GM12875 (cell line): ENCODE results near the gene ZDHHC4.

Experiments used
- H3K4me3 ChIP-seq: one replicate; pipeline ENCODE4 v1.5.1; 2011; ENCODE audit warnings: low read depth, low read length, control low read depth
- CTCF ChIP-seq: IDR thresholded peaks from 2 replicates; pipeline ENCODE4 v1.5.1; 2011; ENCODE audit warnings: low read depth, mild to moderate bottlenecking, control low read depth, inconsistent platforms, low read length, moderate library complexity, borderline replicate concordance; ENCODE audit not compliant: insufficient read depth

ZDHHC4 gene

GRCh38 chr7:6551016-6551511 lies 26.2 kb upstream of the ZDHHC4 start, which contains the start of gene GRID2IP:
Gene GRID2IP, minus strand, starts transcription at chr7:6551461. Its CDS starts 25 bp downstream, at chr7:6551436.
- no peak within 1 kb of the TSS for H3K4me3 ChIP-seq

GRCh38 chr7:6553448-6554044 lies 23.7 kb upstream of the ZDHHC4 start:
- no peak overlapping the region for H3K4me3 ChIP-seq
- TF ChIP-seq CTCF: no peak

More at GRCh38 chr7:6551016-6551511, 26.2 kb upstream of the ZDHHC4 start, which contains the start of gene GRID2IP:
- TF ChIP-seq CTCF: no peak

GRCh38 chr7:6554848-6555247 lies 22.4 kb upstream of the ZDHHC4 start:
- no peak overlapping the region for H3K4me3 ChIP-seq
- TF ChIP-seq CTCF: no peak

- H3K4me3 ChIP-seq: no peak overlapping the region
- peak; percentile 44; the same call in 1 of the 2 replicates for TF ChIP-seq CTCF
Observed at GRCh38 chr7:6556196-6556595, 21.1 kb upstream of the ZDHHC4 start.

- TF ChIP-seq CTCF: peak; percentile 50
Observed at GRCh38 chr7:6558837-6559236, 18.4 kb upstream of the ZDHHC4 start.

GRCh38 chr7:6559896-6560295 lies 17.4 kb upstream of the ZDHHC4 start:
- TF ChIP-seq CTCF: no peak
- H3K4me3 ChIP-seq: no peak overlapping the region

More at GRCh38 chr7:6558837-6559236, 18.4 kb upstream of the ZDHHC4 start:
- no peak overlapping the region for H3K4me3 ChIP-seq

- H3K4me3 ChIP-seq: no peak overlapping the region
- TF ChIP-seq CTCF: no peak
Observed at GRCh38 chr7:6562106-6562505, 15.1 kb upstream of the ZDHHC4 start.
